Sciatic nerve (tissue), 2 donors: ENCODE measurements around the gene MUC5B. TPM values are rescaled to one million over a fixed set of nuclear protein-coding genes. Genes with fewer than 3 reads are reported as not detected.

ENCODE experiments used
- ATAC-seq: fragments of 200-7000 bp; cut with Tn5 transposase; one replicate; pipeline ENCODE4 v1.9.1; 2020; ENCODE audit warnings: mild to moderate bottlenecking, moderate library complexity
- DNase-seq: peaks from one replicate; pipeline ENCODE4 v3.0.0-alpha.2; 2020; ENCODE audit warnings: low spot score
- intact Hi-C: fragments of 100-400 bp; cut with DNase I; formaldehyde crosslinking; loops from one replicate; pipeline ENCODE4 v1.14.2; 2022
- microRNA-seq: library from miRNA; unstranded; fragments of <30 nt; microRNA quantifications from one replicate; pipeline ENCODE4 v1.2.0, GENCODE V29; 2020
- total RNA-seq: library from RNA; stranded (reverse); fragmentation: NEBNext Ultra II Directional; extraction: Animal tissue kit (Norgen Biotek cat#: 25700); gene quantifications from one replicate; pipeline ENCODE4 v1.2.1, GENCODE V29; 2021
- donor health status: DM: no; HTN: no; CAD: no.
- donor health status: DM: no; HTN: no; CAD: no.

MUC5B gene
- total RNA-seq, 1 donor from 2014 or later: 0.71 TPM

- no peak for DNase-seq
- ATAC-seq: no peak
- intact Hi-C loops: no loop called here
Measured at GRCh38 chr11:1310772-1311468, 88.1 kb downstream of the MUC5B start.

Small RNA genes within 50 kb of the gene (microRNA-seq; reads per million reads assigned to microRNA genes)
- gene MIR6744: not detected

Other genes starting within 250 kb of the MUC5B start
- not detected for gene MUC6, start 186.3 kb upstream of the MUC5B start, total RNA-seq
- not detected for gene MUC2, start 148.2 kb upstream of the MUC5B start, total RNA-seq
- 0.27 TPM for gene MUC5AC, start 65.1 kb upstream of the MUC5B start, total RNA-seq
- 60.5 TPM for gene TOLLIP, start 86.6 kb downstream of the MUC5B start, total RNA-seq
- 7.4 TPM for gene BRSK2, start 166.9 kb downstream of the MUC5B start, total RNA-seq